HEK293T (cell line): Measurements from ENCODE around the gene CXCL14.

Experiments
- BHLHE40 ChIP-seq: fragments of 450-650 bp; IDR thresholded peaks from 2 replicates; pipeline ENCODE4 v1.6.1; 2016; ENCODE audit warnings: mild to moderate bottlenecking, moderate library complexity, borderline replicate concordance
- CTBP1 ChIP-seq: fragments of 450-650 bp; IDR thresholded peaks from 2 replicates; pipeline ENCODE4 v1.6.1; 2016; ENCODE audit warnings: borderline replicate concordance
- ELF4 ChIP-seq: fragments of 450-650 bp; IDR thresholded peaks from 2 replicates; pipeline ENCODE4 v1.6.1; 2017; ENCODE audit warnings: antibody characterized with exemption
- FOXA1 ChIP-seq: fragments of 450-650 bp; IDR thresholded peaks from 2 replicates; pipeline ENCODE4 v1.6.1; 2016; ENCODE audit warnings: mild to moderate bottlenecking
- FOXK2 ChIP-seq: fragments of 450-650 bp; IDR thresholded peaks from 2 replicates; pipeline ENCODE4 v1.6.1; 2016; ENCODE audit warnings: mild to moderate bottlenecking
- HDGF ChIP-seq: fragments of 450-650 bp; IDR thresholded peaks from 2 replicates; pipeline ENCODE4 v1.6.1; 2017; ENCODE audit warnings: antibody characterized with exemption, borderline replicate concordance
- L3MBTL2 ChIP-seq: fragments of 450-650 bp; conservative IDR thresholded peaks from 2 replicates; pipeline ENCODE4 v1.6.1; 2016; ENCODE audit warnings: mild to moderate bottlenecking
- LEF1 ChIP-seq: fragments of 450-650 bp; IDR thresholded peaks from 2 replicates; pipeline ENCODE4 v1.6.1; 2017; ENCODE audit warnings: mild to moderate bottlenecking, borderline replicate concordance
- NFRKB ChIP-seq: fragments of 450-650 bp; IDR thresholded peaks from 2 replicates; pipeline ENCODE4 v1.6.1; 2016; ENCODE audit warnings: mild to moderate bottlenecking, moderate library complexity
- PKNOX1 ChIP-seq: fragments of 450-650 bp; IDR thresholded peaks from 2 replicates; pipeline ENCODE4 v1.6.1; 2016
- SP1 ChIP-seq: fragments of 450-650 bp; IDR thresholded peaks from 2 replicates; pipeline ENCODE4 v1.6.1; 2017
- SUZ12 ChIP-seq: fragments of 450-650 bp; IDR thresholded peaks from 2 replicates; pipeline ENCODE4 v1.6.1; 2016; ENCODE audit warnings: mild to moderate bottlenecking
- TARDBP ChIP-seq: fragments of 450-650 bp; IDR thresholded peaks from 2 replicates; pipeline ENCODE4 v1.6.1; 2016
- ZNF384 ChIP-seq: fragments of 450-650 bp; IDR thresholded peaks from 2 replicates; pipeline ENCODE4 v1.6.1; 2016

- no peak for TF ChIP-seq SUZ12
- no peak for TF ChIP-seq ELF4
- TF ChIP-seq SP1 = no peak
- no peak for TF ChIP-seq TARDBP
- no peak for TF ChIP-seq ZNF384
- TF ChIP-seq BHLHE40 = no peak
- TF ChIP-seq NFRKB = no peak
- TF ChIP-seq HDGF = no peak
- no peak for TF ChIP-seq FOXK2
- TF ChIP-seq L3MBTL2 = no peak
- TF ChIP-seq FOXA1 = no peak
- no peak for TF ChIP-seq LEF1
- no peak for TF ChIP-seq PKNOX1
- no peak for TF ChIP-seq CTBP1
These were observed 22.2 kb downstream of the CXCL14 start for GRCh38 chr5:135556620-135557019.
